NCI-H524 treated with DMSO at 0.1 percent for 48 hours (cell line): ENCODE results near the gene TMPRSS11A.

Experiments used
- DNase-seq: peaks from one replicate; lab custom pipeline; 2025; lab: John Stamatoyannopoulos, UW

TMPRSS11A gene

GRCh38 chr4:67963356-67963755 lies at the start of gene TMPRSS11A:
TMPRSS11A (minus strand) TSS chr4:67963493; CDS start chr4:67963393, 100 bp downstream.
- no peak for DNase-seq

GRCh38 chr4:68011684-68012083 lies 48.4 kb upstream of the TMPRSS11A start:
- DNase-seq: no peak

DNA sequence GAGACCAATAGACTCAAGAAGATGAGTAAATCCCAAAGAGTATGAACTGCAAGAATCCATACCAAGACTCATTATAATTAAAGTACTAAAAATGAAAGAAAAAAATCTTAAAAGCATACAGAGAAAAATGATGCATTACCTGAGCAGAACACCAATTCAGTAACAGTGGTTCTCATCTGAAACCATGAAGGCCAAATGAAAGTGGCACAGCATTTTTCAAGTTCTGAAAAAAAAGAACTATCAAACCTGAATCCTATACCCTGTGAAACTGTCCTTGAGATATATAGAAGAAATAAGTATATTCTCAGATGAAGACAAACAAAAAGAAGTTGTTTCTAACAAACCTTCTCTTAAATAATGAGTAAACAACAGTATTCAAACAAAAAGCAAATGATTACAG lies 39.6 kb upstream of the TMPRSS11A start:
- DNase-seq: no peak

DNA sequence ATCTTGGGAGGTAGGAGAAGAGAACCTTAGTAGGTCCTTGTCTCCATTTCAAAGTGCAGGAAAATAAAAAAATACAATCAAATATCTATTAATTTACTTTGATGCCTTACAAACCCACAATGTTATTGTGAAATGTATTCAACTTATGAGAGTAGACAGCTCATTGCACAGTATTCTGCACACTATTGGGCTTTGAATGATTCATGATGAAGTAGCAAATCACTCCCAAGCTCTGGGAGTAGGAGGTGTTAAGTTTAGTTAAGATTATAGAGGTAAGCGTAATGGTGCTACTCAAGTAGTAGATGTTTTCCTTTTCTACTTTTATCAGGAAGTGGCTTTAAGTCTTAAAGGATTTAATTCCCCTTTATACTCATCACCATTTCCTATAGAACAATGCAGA lies 32.8 kb upstream of the TMPRSS11A start:
- no peak for DNase-seq

DNA sequence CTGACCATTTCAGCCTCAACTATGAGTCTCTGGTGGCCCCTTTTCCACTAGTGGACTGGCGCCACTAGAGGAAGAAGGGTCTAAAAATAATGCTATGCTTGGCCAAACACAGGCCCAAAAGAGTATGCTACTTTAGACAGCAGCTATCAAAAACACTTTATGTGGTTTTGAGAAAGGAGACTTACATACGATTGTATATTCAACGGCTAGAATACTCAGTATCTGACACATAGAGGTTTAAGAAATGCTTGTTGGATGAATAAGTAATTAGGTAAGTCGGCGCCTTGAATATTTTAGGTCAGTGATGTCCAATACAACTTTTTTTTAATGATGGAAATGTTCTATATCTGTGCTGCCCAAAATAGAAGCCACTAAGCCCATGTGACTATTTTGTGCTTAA lies 25.7 kb upstream of the TMPRSS11A start:
- DNase-seq: no peak

DNA sequence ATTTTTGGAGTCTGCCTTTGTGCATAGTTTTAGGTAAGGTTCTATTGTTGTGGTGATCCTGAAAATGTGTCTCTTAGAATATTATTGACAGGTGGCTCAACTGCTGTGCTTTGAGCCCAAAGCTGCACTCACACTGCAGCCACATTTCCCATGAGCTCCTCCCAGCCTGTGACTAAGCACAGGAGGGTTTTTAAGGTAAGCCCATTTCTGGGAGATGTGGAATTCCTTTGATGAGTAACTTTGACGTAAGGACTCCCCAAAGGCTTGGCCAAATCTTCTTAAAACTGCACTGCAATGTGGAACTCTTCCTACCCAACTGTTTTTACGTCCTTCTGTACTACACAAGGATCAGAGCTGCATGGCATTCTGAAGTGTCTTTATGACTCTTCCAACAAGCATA lies 20.0 kb upstream of the TMPRSS11A start:
- no peak for DNase-seq

DNA sequence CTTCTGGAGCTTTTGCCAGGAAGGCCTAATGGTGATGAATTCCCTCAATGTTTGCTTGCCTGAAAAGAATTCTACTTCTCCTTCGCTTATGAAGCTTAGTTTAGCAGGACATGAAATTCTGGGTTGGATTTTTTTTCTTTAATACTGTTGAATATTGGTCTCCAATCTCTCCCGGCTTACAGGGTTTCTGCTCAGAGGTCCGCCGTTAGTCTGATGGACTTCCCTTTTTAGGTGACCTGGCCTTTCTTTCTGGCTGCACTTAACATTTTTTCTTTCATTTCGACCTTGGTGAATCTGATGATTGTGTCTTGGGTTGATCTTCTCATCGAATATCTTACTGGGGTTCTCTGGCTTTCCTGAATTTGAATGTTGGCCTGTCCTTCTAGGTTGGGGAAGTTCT lies 17.2 kb upstream of the TMPRSS11A start:
- DNase-seq: no peak

DNA sequence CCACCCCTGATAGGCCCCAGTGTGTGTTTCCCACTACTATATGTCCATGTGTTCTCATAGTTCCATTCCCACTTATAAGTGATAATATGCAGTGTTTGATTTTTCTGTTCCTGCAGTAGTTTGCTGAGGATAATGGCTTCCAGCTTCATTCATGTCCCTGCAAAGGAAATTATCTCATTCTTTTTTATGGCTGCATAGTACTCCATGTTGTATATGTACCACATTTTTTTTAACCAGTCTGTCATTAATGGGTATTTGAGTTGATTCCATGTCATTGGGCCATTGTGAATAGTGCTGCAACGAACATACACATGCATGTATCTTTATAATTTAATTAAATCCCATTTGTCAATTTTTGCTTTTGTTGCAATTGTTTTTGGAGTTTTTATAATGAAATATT lies 10.3 kb upstream of the TMPRSS11A start:
- no peak for DNase-seq

- no peak for DNase-seq
These were observed 8.4 kb downstream of the TMPRSS11A start for GRCh38 chr4:67954890-67955289.

DNA sequence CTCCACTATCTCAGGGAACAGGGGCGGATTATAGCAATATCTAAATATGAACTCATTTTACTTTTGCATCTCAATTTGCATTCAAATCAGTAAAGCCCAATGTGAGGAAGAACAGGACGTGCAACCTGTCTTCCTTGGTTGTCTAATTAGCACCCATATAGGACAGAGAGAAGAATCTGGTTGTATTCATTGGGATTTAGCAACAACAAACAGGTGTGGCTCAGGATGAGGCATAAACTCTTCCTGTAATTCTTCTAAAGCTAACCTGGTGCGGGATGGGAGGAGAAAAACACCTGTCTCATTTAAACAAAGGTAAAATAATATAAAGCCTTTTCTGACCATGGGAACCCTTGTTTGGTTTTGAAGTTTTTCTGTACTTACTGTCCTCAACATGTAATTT lies 22.2 kb downstream of the TMPRSS11A start:
- DNase-seq: no peak

- DNase-seq: no peak
These were observed 22.8 kb downstream of the TMPRSS11A start for GRCh38 chr4:67940506-67940905.

DNA sequence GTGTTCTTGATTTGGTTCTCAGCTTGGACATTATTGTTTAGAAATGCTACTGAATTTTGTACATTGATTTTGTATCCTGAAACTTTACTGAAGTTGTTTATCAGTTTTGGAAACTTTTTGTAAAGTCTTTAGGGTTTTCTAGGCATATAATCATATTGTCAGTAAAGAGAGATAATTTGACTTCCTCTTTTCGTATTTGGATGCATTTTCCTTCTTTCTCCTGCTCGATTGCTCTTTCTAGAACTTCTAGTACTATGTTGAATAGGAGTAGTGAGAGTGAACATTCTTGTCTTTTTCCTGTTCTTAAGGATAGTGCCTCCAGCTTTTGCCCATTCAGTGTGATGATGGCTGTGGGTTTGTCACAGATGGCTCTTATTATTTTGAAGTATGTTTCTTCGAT lies 24.1 kb downstream of the TMPRSS11A start:
- DNase-seq: no peak

- DNase-seq: no peak
These were observed 27.4 kb downstream of the TMPRSS11A start for GRCh38 chr4:67935888-67936287.

DNA sequence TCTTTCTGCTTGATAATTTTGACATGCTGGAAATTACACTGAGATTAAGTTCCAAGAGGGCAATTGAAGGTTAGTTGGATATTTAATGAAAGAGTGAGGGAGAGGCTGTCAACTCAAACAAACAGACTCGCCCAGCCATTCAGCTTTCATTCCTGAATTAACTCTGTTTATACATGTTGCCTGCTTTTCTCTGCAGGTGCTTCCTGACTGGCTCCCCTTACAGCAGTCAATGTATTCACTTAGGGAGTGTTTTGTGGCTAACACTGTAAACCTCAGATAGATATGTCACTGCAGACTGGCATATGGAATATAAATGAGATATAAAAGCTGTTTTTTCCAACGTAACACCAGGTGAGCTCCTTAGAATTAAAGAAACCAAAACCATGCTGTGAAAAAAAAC lies 28.7 kb downstream of the TMPRSS11A start:
- no peak for DNase-seq

DNA sequence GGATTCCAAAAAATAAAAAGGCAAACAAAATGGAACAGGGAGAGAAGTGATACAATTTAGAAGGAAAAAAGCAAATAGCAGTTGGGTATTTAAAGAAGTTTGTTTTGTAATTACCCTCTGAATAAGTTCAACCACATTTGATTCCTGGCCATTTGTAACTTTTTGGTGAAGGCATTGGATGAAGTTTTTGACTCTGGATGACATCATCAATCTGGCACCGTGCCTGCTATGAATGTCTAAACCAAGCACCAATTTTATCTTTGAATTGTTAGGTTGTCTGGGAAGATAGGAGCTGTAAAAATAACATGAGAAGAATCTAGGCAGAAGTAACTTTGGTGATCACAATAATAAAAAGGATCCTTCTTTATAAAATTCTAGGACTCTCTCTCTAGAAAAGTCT lies 29.5 kb downstream of the TMPRSS11A start:
- no peak for DNase-seq

GRCh38 chr4:67933038-67933437 lies 30.3 kb downstream of the TMPRSS11A start:
- DNase-seq: no peak

- no peak for DNase-seq
These were observed 32.0 kb downstream of the TMPRSS11A start for GRCh38 chr4:67931256-67931655.

GRCh38 chr4:67929426-67929825 lies 33.9 kb downstream of the TMPRSS11A start:
- DNase-seq: no peak

DNA sequence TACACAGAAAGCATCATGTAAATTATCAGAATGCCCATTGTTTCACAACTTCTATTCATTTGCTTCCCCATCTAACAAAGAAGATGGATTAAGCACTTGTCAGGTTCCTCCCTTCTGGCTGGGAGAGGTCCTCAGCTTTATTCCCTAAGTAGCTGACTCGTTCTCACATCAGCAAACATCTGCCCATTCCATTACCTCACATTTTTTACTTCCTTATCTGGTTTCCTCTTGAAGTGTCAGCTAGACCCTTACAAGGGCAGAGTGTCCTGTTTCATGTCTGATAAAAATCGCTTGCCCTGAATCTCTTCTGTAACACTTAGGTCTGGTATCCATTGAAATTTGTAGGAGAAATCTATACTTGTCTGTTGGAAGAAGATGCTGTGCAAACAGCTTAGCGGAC lies 34.7 kb downstream of the TMPRSS11A start:
- no peak for DNase-seq

GRCh38 chr4:67927251-67927650 lies 36.0 kb downstream of the TMPRSS11A start:
- DNase-seq: no peak

- no peak for DNase-seq
These were observed 36.8 kb downstream of the TMPRSS11A start for GRCh38 chr4:67926485-67926884.

GRCh38 chr4:67922697-67923096 lies 40.6 kb downstream of the TMPRSS11A start:
- no peak for DNase-seq

DNA sequence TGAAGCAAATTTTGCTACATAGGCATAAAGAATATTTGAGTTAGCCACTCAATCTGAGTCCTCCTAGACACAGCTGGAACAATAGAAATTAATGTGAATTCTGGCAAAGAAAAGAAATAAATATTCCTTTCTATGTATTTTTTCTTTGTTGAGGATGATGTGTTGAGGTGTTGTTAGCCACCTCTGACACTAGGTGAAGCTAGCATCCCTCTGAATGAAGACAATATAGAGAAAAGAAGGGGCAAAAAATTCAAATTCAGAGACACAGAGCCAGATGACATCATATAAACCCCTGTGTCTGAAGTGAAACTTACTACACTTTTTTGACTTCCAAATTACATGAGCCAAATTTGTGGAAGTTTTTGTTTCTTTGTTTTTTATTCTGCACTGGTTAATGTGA lies 44.9 kb downstream of the TMPRSS11A start:
- DNase-seq: no peak

DNA sequence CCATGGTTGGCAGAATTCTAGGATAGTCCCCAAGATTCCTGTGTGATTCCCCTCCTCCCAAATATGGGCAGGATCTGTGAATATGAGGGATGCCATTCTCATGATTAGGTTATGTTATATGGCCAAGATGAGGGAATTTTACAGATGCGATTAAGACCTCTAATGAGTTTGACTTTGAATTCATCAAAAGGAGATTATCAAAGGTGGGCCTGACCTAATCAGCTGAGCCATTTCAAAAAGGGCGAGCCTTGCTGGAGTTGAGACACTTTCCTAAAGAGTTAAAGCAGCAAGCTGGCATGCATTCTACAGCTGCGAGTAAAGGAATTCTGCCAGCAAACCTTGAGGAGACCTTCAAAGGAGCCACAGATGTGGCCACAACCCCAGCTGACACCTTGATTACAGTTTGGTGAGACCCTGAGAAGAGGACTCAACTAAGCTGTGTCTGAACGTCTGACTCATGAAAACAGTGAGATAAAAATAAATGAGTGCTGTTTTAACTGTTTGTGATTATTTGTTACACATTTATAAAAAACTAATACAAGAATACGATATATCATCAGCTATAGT lies 47.8 kb downstream of the TMPRSS11A start:
- DNase-seq: no peak

DNA sequence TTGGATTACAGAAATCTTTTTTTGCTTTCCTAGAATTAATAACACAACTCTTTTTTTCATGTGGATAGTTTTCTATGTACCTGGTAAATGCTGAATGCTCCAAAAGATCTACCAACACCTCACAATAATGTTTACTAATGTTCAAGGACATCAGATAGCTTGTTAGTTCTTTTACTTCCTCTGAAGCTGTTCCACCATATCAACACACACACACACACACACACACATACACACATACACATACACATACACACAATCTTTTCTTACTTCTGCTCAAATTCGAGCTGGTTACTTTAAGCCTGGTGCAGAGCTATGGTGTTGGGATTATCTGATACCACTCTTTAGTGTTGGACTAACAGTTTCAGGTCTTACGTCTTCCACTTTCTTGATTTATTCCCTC lies 51.2 kb downstream of the TMPRSS11A start:
- no peak for DNase-seq
